Activated T-cell treated with anti-CD3 and anti-CD28 coated beads, Interleukin-2, amount 50 U/mL, for 72 hours (primary cell): Measurements from ENCODE around the gene DCST1. TPM values are rescaled to one million over a fixed set of nuclear protein-coding genes. Genes with fewer than 3 reads are reported as not detected.
A peak's percentile ranks its signal among the peaks of the same experiment; 100 is the strongest.

ENCODE experiments used
- ATAC-seq, 2 donors: fragments of 150-1000 bp; cut with Tn5 transposase; replicated peaks in 1 of 2; 2 replicates each; pipeline ENCODE4 v1.10.0; 2021; ENCODE audit warnings: moderate library complexity in 2 of 2, mild to moderate bottlenecking in 1 of 2
- DNase-seq, 2 donors: peaks; one replicate each; pipeline ENCODE4 v3.0.0; 2021 to 2022; ENCODE audit warnings: mixed read lengths in 1 of 2
- H3K27ac Mint-ChIP-seq: one replicate; pipeline ENCODE4 v1.8.0; 2022; ENCODE audit warnings: mild to moderate bottlenecking, moderate library complexity, mixed read lengths
- H3K27me3 Mint-ChIP-seq: one replicate; pipeline ENCODE4 v1.8.0; 2022; ENCODE audit warnings: low read depth, mixed read lengths
- H3K36me3 Mint-ChIP-seq, 2 donors: one replicate each; pipeline ENCODE4 v1.8.0; 2022; ENCODE audit warnings: mixed read lengths in 2 of 2, mild to moderate bottlenecking in 1 of 2; ENCODE audit not compliant: insufficient read depth in 2 of 2
- H3K4me1 Mint-ChIP-seq: one replicate; pipeline ENCODE4 v1.8.0; 2022; ENCODE audit warnings: low read depth, mixed read lengths
- H3K4me3 Mint-ChIP-seq, 2 donors: one replicate each; pipeline ENCODE4 v1.8.0; 2022; ENCODE audit warnings: mild to moderate bottlenecking in 2 of 2, mixed read lengths in 2 of 2, moderate library complexity in 2 of 2
- H3K9me3 Mint-ChIP-seq, 2 donors: one replicate each; pipeline ENCODE4 v1.8.0; 2022; ENCODE audit warnings: mixed read lengths in 2 of 2
- total RNA-seq, 2 donors: library from RNA; stranded (reverse); gene quantifications; one replicate each; pipeline ENCODE4 v1.2.3, GENCODE V29; 2022

The DCST1 gene
- total RNA-seq, 2 donors from 2014 or later: 0.10 TPM; not detected in 1

- Mint-ChIP-seq H3K9me3 (no peaks in the 10 kb centered on the region), H3K36me3 (no peaks in the 10 kb centered on the region), H3K27ac (no peak overlapping the region)
Measured at GRCh38 chr1:155038602-155039307, 5.1 kb downstream of the DCST1 start.

GRCh38 chr1:155039308-155039669 is 5.7 kb downstream of the DCST1 start:
- no peak for DNase-seq
- no peaks in the 10 kb centered on the region for H3K9me3 Mint-ChIP-seq
- H3K4me1 Mint-ChIP-seq: peaks cover 1% of the 10 kb centered on the region
- no peak for ATAC-seq
- no peak overlapping the region for H3K27ac Mint-ChIP-seq
- H3K4me3 Mint-ChIP-seq: no peak overlapping the region
- H3K36me3 Mint-ChIP-seq: no peaks in the 10 kb centered on the region
- H3K27me3 Mint-ChIP-seq: no peaks in the 10 kb centered on the region

More at GRCh38 chr1:155038602-155039307, 5.1 kb downstream of the DCST1 start:
- H3K4me1 Mint-ChIP-seq: no peaks in the 10 kb centered on the region
- DNase-seq (no peak), ATAC-seq (no peak)
- H3K4me3 Mint-ChIP-seq: no peak overlapping the region
- H3K27me3 Mint-ChIP-seq: no peaks in the 10 kb centered on the region

- Mint-ChIP-seq H3K27ac (no peak overlapping the region), H3K27me3 (no peaks in the 10 kb centered on the region), H3K4me3 (no peak overlapping the region), H3K36me3 (no peaks in the 10 kb centered on the region), H3K4me1 (peaks cover 10% of the 10 kb centered on the region), H3K9me3 (no peaks in the 10 kb centered on the region)
- DNase-seq: no peak
- ATAC-seq: no peak
Measured at GRCh38 chr1:155040358-155041093, 6.9 kb downstream of the DCST1 start.

- Mint-ChIP-seq H3K9me3 (no peaks in the 10 kb centered on the region), H3K27me3 (no peaks in the 10 kb centered on the region)
Measured at GRCh38 chr1:155042789-155043188, 9.2 kb downstream of the DCST1 start.

GRCh38 chr1:155043301-155043702 is 9.7 kb downstream of the DCST1 start:
- no peaks in the 10 kb centered on the region for H3K36me3 Mint-ChIP-seq
- H3K27me3 Mint-ChIP-seq: no peaks in the 10 kb centered on the region
- DNase-seq: no peak
- no peaks in the 10 kb centered on the region for H3K9me3 Mint-ChIP-seq
- H3K27ac Mint-ChIP-seq: no peak overlapping the region
- H3K4me3 Mint-ChIP-seq: no peak overlapping the region
- peaks cover 10% of the 10 kb centered on the region for H3K4me1 Mint-ChIP-seq
- ATAC-seq: no peak

More at GRCh38 chr1:155042789-155043188, 9.2 kb downstream of the DCST1 start:
- DNase-seq (no peak), ATAC-seq (no peak)
- Mint-ChIP-seq H3K27ac (no peak overlapping the region), H3K4me1 (peaks cover 10% of the 10 kb centered on the region), H3K36me3 (no peaks in the 10 kb centered on the region), H3K4me3 (no peak overlapping the region)

GRCh38 chr1:155043793-155044192 is 10.2 kb downstream of the DCST1 start:
- no peak for ATAC-seq
- Mint-ChIP-seq H3K27me3 (no peaks in the 10 kb centered on the region), H3K4me3 (no peak overlapping the region), H3K4me1 (peaks cover 10% of the 10 kb centered on the region), H3K36me3 (no peaks in the 10 kb centered on the region), H3K9me3 (no peaks in the 10 kb centered on the region), H3K27ac (peak overlapping the region; percentile 6)
- no peak for DNase-seq

GRCh38 chr1:155044365-155044764 is 10.7 kb downstream of the DCST1 start:
- no peak for DNase-seq
- no peaks in the 10 kb centered on the region for H3K27me3 Mint-ChIP-seq
- H3K27ac Mint-ChIP-seq: no peak overlapping the region
- H3K9me3 Mint-ChIP-seq: no peaks in the 10 kb centered on the region
- no peak for ATAC-seq
- H3K4me1 Mint-ChIP-seq: peaks cover 10% of the 10 kb centered on the region
- H3K4me3 Mint-ChIP-seq: no peak overlapping the region
- H3K36me3 Mint-ChIP-seq: no peaks in the 10 kb centered on the region

GRCh38 chr1:155044812-155045657 is 11.4 kb downstream of the DCST1 start:
- Mint-ChIP-seq H3K27me3 (no peaks in the 10 kb centered on the region), H3K9me3 (no peaks in the 10 kb centered on the region), H3K4me1 (peaks cover 16% of the 10 kb centered on the region), H3K27ac (no peak overlapping the region), H3K4me3 (no peak overlapping the region), H3K36me3 (no peaks in the 10 kb centered on the region)
- DNase-seq: peak; percentile 61 to 67
- peak; percentile 93 for ATAC-seq

GRCh38 chr1:155048449-155049334 is 15.1 kb downstream of the DCST1 start:
- Mint-ChIP-seq H3K4me3 (no peak overlapping the region), H3K36me3 (no peaks in the 10 kb centered on the region)

GRCh38 chr1:155049651-155050559 is 16.3 kb downstream of the DCST1 start:
- H3K36me3 Mint-ChIP-seq: no peaks in the 10 kb centered on the region
- H3K4me1 Mint-ChIP-seq: peaks cover 29% of the 10 kb centered on the region
- no peak overlapping the region for H3K27ac Mint-ChIP-seq
- no peaks in the 10 kb centered on the region for H3K27me3 Mint-ChIP-seq
- ATAC-seq: no peak
- H3K9me3 Mint-ChIP-seq: no peaks in the 10 kb centered on the region
- peak overlapping the region; percentile 89 to 93 for H3K4me3 Mint-ChIP-seq
- no peak for DNase-seq

More at GRCh38 chr1:155048449-155049334, 15.1 kb downstream of the DCST1 start:
- Mint-ChIP-seq H3K4me1 (peaks cover 36% of the 10 kb centered on the region), H3K9me3 (no peaks in the 10 kb centered on the region), H3K27ac (no peak overlapping the region), H3K27me3 (no peaks in the 10 kb centered on the region)
- ATAC-seq: no peak
- no peak for DNase-seq

- peak; percentile 85 to 89 for DNase-seq
- Mint-ChIP-seq H3K9me3 (no peaks in the 10 kb centered on the region), H3K4me3 (peak within 1 kb of the TSS; percentile 92 to 93), H3K36me3 (no peaks in the 10 kb centered on the region), H3K4me1 (peaks cover 26% of the 10 kb centered on the region), H3K27me3 (no peaks in the 10 kb centered on the region), H3K27ac (no peak within 1 kb of the TSS)
- peak; percentile 81 to 85 for ATAC-seq
Measured at GRCh38 chr1:155050560-155051341, 17.1 kb downstream of the DCST1 start, which contains the start of gene ADAM15. Gene ADAM15 (plus strand): TSS chr1:155051316. CDS start chr1:155051387, 71 bp downstream.
